ENCODE results near the gene REX1BD. TPM values are rescaled to one million over a fixed set of nuclear protein-coding genes. Genes with fewer than 3 reads are reported as not detected.

Gene REX1BD
- total RNA-seq, 1 donor from 2014 or later: 26.1 TPM

GRCh38 chr19:18610556-18611326 is 22.1 kb downstream of the REX1BD start:
- no peaks in the 10 kb centered on the region for H3K36me3 ChIP-seq (ENCODE audit: control insufficient read depth, insufficient read depth, low read length)
- H3K27me3 ChIP-seq (ENCODE audit: control insufficient read depth, insufficient read depth, low read length): peaks cover 40% of the 10 kb centered on the region
- H3K4me3 ChIP-seq (ENCODE audit: low read depth, low read length): no peak overlapping the region
- DNase-seq (ENCODE audit: low read depth) (no peak), FAIRE-seq (no peak)
- TF ChIP-seq CTCF (IDR thresholded peaks at IDR 0.05; ENCODE audit: insufficient read depth, low read length, severe bottlenecking): no peak

GRCh38 chr19:18611327-18612050 is 22.9 kb downstream of the REX1BD start:
- no peak for TF ChIP-seq CTCF (IDR thresholded peaks at IDR 0.05; ENCODE audit: insufficient read depth, low read length, severe bottlenecking)
- Histone ChIP-seq H3K27me3 (ENCODE audit: control insufficient read depth, insufficient read depth, low read length) (peaks cover 40% of the 10 kb centered on the region), H3K4me3 (ENCODE audit: low read depth, low read length) (no peak overlapping the region), H3K36me3 (ENCODE audit: control insufficient read depth, insufficient read depth, low read length) (no peaks in the 10 kb centered on the region)
- no peak for FAIRE-seq
- DNase-seq (ENCODE audit: low read depth): no peak

- no peak for TF ChIP-seq CTCF (IDR thresholded peaks at IDR 0.05; ENCODE audit: insufficient read depth, low read length, severe bottlenecking)
- FAIRE-seq: no peak
Measured at GRCh38 chr19:18612051-18612771, 23.6 kb downstream of the REX1BD start.

GRCh38 chr19:18612772-18613588 is 24.4 kb downstream of the REX1BD start, which contains the start of gene TMEM59L:
Gene TMEM59L (plus strand): TSS chr19:18612870. CDS start chr19:18612959, 89 bp downstream.
- peaks cover 36% of the 10 kb centered on the region for H3K27me3 ChIP-seq (ENCODE audit: control insufficient read depth, insufficient read depth, low read length)
- H3K4me3 ChIP-seq (ENCODE audit: low read depth, low read length): no peak within 1 kb of the TSS
- FAIRE-seq: no peak

More at GRCh38 chr19:18612051-18612771, 23.6 kb downstream of the REX1BD start:
- Histone ChIP-seq H3K36me3 (ENCODE audit: control insufficient read depth, insufficient read depth, low read length) (no peaks in the 10 kb centered on the region), H3K27me3 (ENCODE audit: control insufficient read depth, insufficient read depth, low read length) (peaks cover 40% of the 10 kb centered on the region), H3K4me3 (ENCODE audit: low read depth, low read length) (no peak overlapping the region)
- DNase-seq (ENCODE audit: low read depth): no peak

More at GRCh38 chr19:18612772-18613588, 24.4 kb downstream of the REX1BD start, which contains the start of gene TMEM59L:
- no peak for DNase-seq (ENCODE audit: low read depth)
- H3K36me3 ChIP-seq (ENCODE audit: control insufficient read depth, insufficient read depth, low read length): no peaks in the 10 kb centered on the region
- no peak for TF ChIP-seq CTCF (IDR thresholded peaks at IDR 0.05; ENCODE audit: insufficient read depth, low read length, severe bottlenecking)
